HepG2 (cell line): Measurements from ENCODE around the gene IRF3. TPM values are rescaled to one million over a fixed set of nuclear protein-coding genes. Genes with fewer than 3 reads are reported as not detected.

Experiments used
- ATAC-seq: fragments of 200-7000 bp; cut with Tn5 transposase; 3 replicates; pipeline ENCODE4 v1.9.1; 2020; ENCODE audit warnings: mild to moderate bottlenecking, moderate library complexity
- BruUV-seq: library from RNA; stranded (reverse); fragments of 400-500 nt; replicated peaks from 2 replicates; lab custom pipeline; 2021; lab: Mats Ljungman, UMichigan
- CTCF ChIA-PET: fragments of 300-600 bp; formaldehyde crosslinking; extraction: SDS; loops from one replicate; lab custom pipeline; 2021; ENCODE audit warnings: low total read pairs, inconsistent platforms, low intra/inter-chr PET ratio; lab: Yijun Ruan, JAX
- POLR2A ChIA-PET: fragments of 350-600 bp; sonication (Branson Sonifier 250); formaldehyde crosslinking; loops from one replicate; lab custom pipeline; 2020; ENCODE audit warnings: antibody characterized with exemption, inconsistent platforms; lab: Yijun Ruan, JAX
- DNase-seq: peaks from one replicate; pipeline ENCODE4 v3.0.0-alpha.2; 2015; ENCODE audit warnings: low spot score
- FAIRE-seq: peaks from 3 replicates; lab custom pipeline; 2011; peaks lifted over from hg19 to GRCh38; lab: Jason Lieb, UNC
- H2AFZ ChIP-seq: one replicate; pipeline ENCODE4 v1.6.1; 2011; ENCODE audit warnings: low read length, inconsistent platforms
- H3K27ac ChIP-seq: fragments of 300-600 bp; 3 replicates; pipeline ENCODE4 v1.8.0; 2011; ENCODE audit warnings: mixed run types, mild to moderate bottlenecking, mixed read lengths, low read length, inconsistent platforms; ENCODE audit not compliant: insufficient read depth; ENCODE audit errors: extremely low read length
- H3K27me3 ChIP-seq, 2 experiments: fragments of 200-600 bp in 1 of 2; 2 replicates in 1 of 2; 3 replicates in 1 of 2; pipeline versions ENCODE4 v1.6.0 to v1.8.0; 2011; ENCODE audit warnings: low read length in 2 of 2, mild to moderate bottlenecking in 2 of 2, moderate library complexity in 2 of 2, inconsistent platforms in 1 of 2; ENCODE audit not compliant: insufficient read depth in 2 of 2, control insufficient read depth in 1 of 2
- H3K36me3 ChIP-seq, 2 experiments: fragments of 200-600 bp in 1 of 2; replicated peaks in 1 of 2; 2 replicates in 1 of 2; 3 replicates in 1 of 2; pipeline versions ENCODE4 v1.5.1 to v1.8.0; 2011; ENCODE audit warnings: low read length in 2 of 2, inconsistent platforms in 1 of 2; ENCODE audit not compliant: insufficient read depth in 2 of 2, control insufficient read depth in 1 of 2
- H3K4me1 ChIP-seq: 2 replicates; pipeline ENCODE4 v1.5.1; 2012; ENCODE audit warnings: low read length, inconsistent platforms; ENCODE audit not compliant: insufficient read depth
- H3K4me2 ChIP-seq: 2 replicates; pipeline ENCODE4 v1.6.0; 2011; ENCODE audit warnings: low read depth, low read length, inconsistent platforms
- H3K4me3 ChIP-seq, 3 experiments: fragments of 200-600 bp in 1 of 3; sonication (generic), shearing (Covaris generic) in 1 of 3; replicated peaks in 1 of 3; 2 replicates each; pipeline ENCODE4 v1.5.1; 2011 to 2016; ENCODE audit warnings: low read length in 3 of 3, inconsistent platforms in 2 of 3, low read depth in 2 of 3, mild to moderate bottlenecking in 2 of 3, control low read depth in 1 of 3, mixed read lengths in 1 of 3; ENCODE audit not compliant: insufficient read depth in 1 of 3
- H3K79me2 ChIP-seq: one replicate; pipeline ENCODE4 v1.6.1; 2011; ENCODE audit warnings: low read length, inconsistent platforms; ENCODE audit not compliant: insufficient read depth
- H3K9ac ChIP-seq: 2 replicates; pipeline ENCODE4 v1.6.0; 2011; ENCODE audit warnings: mild to moderate bottlenecking, low read depth, low read length, inconsistent platforms; ENCODE audit not compliant: insufficient read depth
- H3K9me3 ChIP-seq: 2 replicates; pipeline ENCODE4 v1.5.1; 2012; ENCODE audit warnings: mild to moderate bottlenecking, low read length
- H4K20me1 ChIP-seq: 2 replicates; pipeline ENCODE4 v1.6.0; 2011; ENCODE audit warnings: inconsistent platforms, mild to moderate bottlenecking, low read length, moderate library complexity; ENCODE audit not compliant: insufficient read depth
- AGO1 ChIP-seq: fragments of 200-400 bp; formaldehyde crosslinking; IDR thresholded peaks from 2 replicates; pipeline ENCODE4 v1.6.1; 2017; ENCODE audit warnings: mild to moderate bottlenecking, low read depth, low read length, moderate library complexity; ENCODE audit not compliant: poor library complexity, severe bottlenecking
- AGO2 ChIP-seq: fragments of 200-400 bp; formaldehyde crosslinking; optimal IDR thresholded peaks from 2 replicates; pipeline ENCODE3; 2017; ENCODE audit warnings: mild to moderate bottlenecking, low read depth, low read length, moderate library complexity
- CBFB ChIP-seq: sonication (generic); formaldehyde crosslinking; IDR thresholded peaks from 2 replicates; pipeline ENCODE4 v1.4.0; 2020; ENCODE audit warnings: missing genetic modification reagents
- GABPA ChIP-seq, 2 experiments: IDR thresholded peaks; 2 replicates each; pipeline ENCODE4 v1.6.1; 2011 to 2016; ENCODE audit warnings: low read depth in 2 of 2, low read length in 1 of 2, missing biosample characterization in 1 of 2, missing genetic modification characterization in 1 of 2
- GABPB1 ChIP-seq: IDR thresholded peaks from 2 replicates; pipeline ENCODE4 v1.6.1; 2016; ENCODE audit warnings: mild to moderate bottlenecking, missing genetic modification reagents, moderate library complexity, missing compliant biosample characterization
- GTF2F1 ChIP-seq: fragments of 150-350 bp; IDR thresholded peaks from 2 replicates; pipeline ENCODE4 v1.6.1; 2014; ENCODE audit warnings: low read length
- NR2C2 ChIP-seq: sonication (generic); formaldehyde crosslinking; IDR thresholded peaks from 2 replicates; pipeline ENCODE4 v1.4.0; 2020; ENCODE audit warnings: missing genetic modification reagents, mild to moderate bottlenecking, moderate library complexity, borderline replicate concordance
- NRL ChIP-seq: sonication (generic); formaldehyde crosslinking; IDR thresholded peaks from 2 replicates; pipeline ENCODE4 v1.5.0; 2020; ENCODE audit warnings: missing genetic modification reagents, mild to moderate bottlenecking, moderate library complexity, borderline replicate concordance
- SMAD3 ChIP-seq: sonication (generic); formaldehyde crosslinking; IDR thresholded peaks from 2 replicates; pipeline ENCODE4 v1.4.0; 2020; ENCODE audit warnings: missing genetic modification reagents
- ZNF883 ChIP-seq: sonication (generic); formaldehyde crosslinking; IDR thresholded peaks from 2 replicates; pipeline ENCODE4 v1.5.1; 2020; ENCODE audit warnings: mild to moderate bottlenecking, missing genetic modification reagents; ENCODE audit errors: not compliant biosample characterization
- WGBS: methylation state at CpG from one replicate; pipeline ENCODE4 v1.1.6; 2017; ENCODE audit warnings: low lambda C conversion rate; 5-methylcytosine and 5-hydroxymethylcytosine counted together
- in situ Hi-C: cut with HindIII; loops from 2 replicates; pipeline ENCODE4 v1.10.0; 2017; ENCODE audit warnings: low pct_unique_long_range_greater_than_20kb; ENCODE audit not compliant: extremely low pct_ligation_motif_present
- intact Hi-C: fragments of 100-400 bp; cut with micrococcal nuclease; formaldehyde crosslinking; loops from one replicate; pipeline ENCODE4 v1.10.0; 2022; ENCODE audit not compliant: unreplicated experiment
- polyA plus RNA-seq, 8 experiments: library from polyadenylated mRNA; depleted of rRNA in 3 of 8; stranded (reverse) in 7 of 8; unstranded in 1 of 8; fragments of >200 nt; fragmentation: Illumina TruSeq in 4 of 8; extraction: Trizol in 4 of 8; gene quantifications; 2 replicates each; pipeline versions ENCODE4 v1.2.1 to v1.2.3, GENCODE V29; 2011 to 2016; ENCODE audit warnings: low read depth in 4 of 8, missing spikeins in 1 of 8, mixed read lengths in 1 of 8; ENCODE audit not compliant: insufficient read depth in 1 of 8
- total RNA-seq, 5 experiments: library from RNA; depleted of rRNA; stranded (reverse); fragments of >200 nt; fragmentation: Illumina TruSeq; extraction: Trizol; gene quantifications; 2 replicates each; pipeline ENCODE4 v1.2.3, GENCODE V29; 2016; ENCODE audit warnings: low read depth in 1 of 5
- TF ChIP-seq, protein P1 (sequence below): sonication (generic); formaldehyde crosslinking; IDR thresholded peaks from 2 replicates; pipeline ENCODE4 v1.5.1; 2020; ENCODE audit warnings: mild to moderate bottlenecking, missing genetic modification reagents, borderline replicate concordance

The IRF3 gene
- total and polyA plus RNA-seq, 2 of the 13 experiments (the other 11 are each of a cell fraction or from before 2014, with no cell fraction given): 61.9 to 65.5 TPM

GRCh38 chr19:49692147-49692506 is 26.5 kb upstream of the IRF3 start (continued):
- TF ChIP-seq, protein P1, sequence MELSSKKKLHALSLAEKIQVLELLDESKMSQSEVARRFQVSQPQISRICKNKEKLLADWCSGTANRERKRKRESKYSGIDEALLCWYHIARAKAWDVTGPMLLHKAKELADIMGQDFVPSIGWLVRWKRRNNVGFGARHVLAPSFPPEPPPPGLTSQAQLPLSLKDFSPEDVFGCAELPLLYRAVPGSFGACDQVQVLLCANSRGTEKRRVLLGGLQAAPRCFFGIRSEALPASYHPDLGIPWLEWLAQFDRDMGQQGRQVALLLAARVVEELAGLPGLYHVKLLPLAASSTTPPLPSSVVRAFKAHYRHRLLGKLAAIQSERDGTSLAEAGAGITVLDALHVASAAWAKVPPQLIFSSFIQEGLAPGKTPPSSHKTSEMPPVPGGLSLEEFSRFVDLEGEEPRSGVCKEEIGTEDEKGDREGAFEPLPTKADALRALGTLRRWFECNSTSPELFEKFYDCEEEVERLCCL: no peak
- TF ChIP-seq ZNF883 (CRISPR knock-in tag) (no peak), CBFB (CRISPR knock-in tag) (no peak), GABPA (IDR thresholded peaks at IDR 0.05; ENCODE audit: low read depth, low read length) (peak; percentile 42), GABPA (CRISPR knock-in tag; IDR thresholded peaks at IDR 0.05; ENCODE audit: low read depth) (peak; percentile 49; the same call in 1 of the 2 replicates), NR2C2 (CRISPR knock-in tag) (peak; percentile 47; the same call in 1 of the 2 replicates), GABPB1 (CRISPR knock-in tag) (peak; percentile 37; the same call in 1 of the 2 replicates), NRL (no peak), GTF2F1 (no peak)

DNA sequence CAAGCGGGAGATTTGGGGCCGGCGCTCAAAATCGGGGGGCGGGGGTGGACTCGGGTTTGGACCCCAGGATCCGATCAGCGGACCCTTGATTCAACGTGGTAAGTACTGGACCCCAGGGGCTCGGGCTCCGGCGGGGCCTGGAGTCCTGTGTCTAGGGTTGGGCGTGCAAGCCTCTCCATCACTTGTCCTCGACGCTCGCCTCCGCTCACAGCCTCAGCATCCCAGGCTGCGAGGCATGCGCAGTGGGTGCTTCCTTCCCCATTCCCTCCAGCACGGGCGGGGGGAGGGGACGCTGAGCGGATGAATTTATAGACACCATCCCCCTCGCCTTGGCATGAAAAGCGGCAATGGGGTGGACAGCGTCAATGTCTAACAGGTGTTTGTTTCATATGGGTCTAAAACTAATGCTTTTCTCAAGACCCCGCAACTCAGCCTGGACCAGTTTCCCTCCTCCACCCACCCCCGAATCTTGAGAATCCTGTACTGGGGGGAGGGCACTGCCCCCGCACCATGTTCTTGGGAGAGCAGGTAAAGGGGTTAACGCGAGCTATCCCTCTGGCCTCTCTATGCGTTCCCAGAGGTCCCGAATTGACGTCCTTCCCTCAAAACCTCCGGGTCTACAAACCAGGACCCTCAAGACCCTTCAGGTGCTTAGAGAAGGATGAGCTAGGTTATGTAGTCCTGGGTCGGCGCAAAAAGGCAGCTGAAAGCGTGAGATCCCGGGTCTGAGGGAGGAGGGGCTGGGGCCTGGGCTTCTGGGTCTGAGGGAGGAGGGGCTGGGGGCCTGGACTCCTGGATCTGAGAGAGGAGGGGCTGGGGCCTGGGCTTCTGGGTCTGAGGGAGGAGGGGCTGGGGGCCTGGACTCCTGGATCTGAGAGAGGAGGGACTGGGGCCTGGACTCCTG is 25.8 kb upstream of the IRF3 start:
- in situ Hi-C loops (no loop called here), intact Hi-C loops (no loop called here)
- no peak overlapping the region for H3K27ac ChIP-seq
- ChIA-PET CTCF (no interaction called here), POLR2A (no interaction called here)
- no peak overlapping the region for H3K4me2 ChIP-seq
- no peaks in the 10 kb centered on the region for H3K4me1 ChIP-seq
- DNase-seq: no peak
- H3K36me3 ChIP-seq: peaks cover 4 to 14% of the 10 kb centered on the region in 2 experiments; a peak in 4 of 5 replicates
- H3K79me2 ChIP-seq: no peaks in the 10 kb centered on the region
- H3K9ac ChIP-seq: no peak overlapping the region
- H3K4me3 ChIP-seq: no peak overlapping the region
- H3K27me3 ChIP-seq: no peaks in the 10 kb centered on the region
- no peak overlapping the region for H2AFZ ChIP-seq
- BruUV-seq: no TSS peak
- TF ChIP-seq AGO2 (peak; percentile 79), AGO1 (peak; percentile 45), SMAD3 (no peak)
- TF ChIP-seq, all 625 proteins: peak for 2
- Histone ChIP-seq H3K9me3 (no peaks in the 10 kb centered on the region), H4K20me1 (no peaks in the 10 kb centered on the region)
- ATAC-seq: no peak; the same call in 2 of the 3 replicates
- WGBS: 80% methylated on average over 36 of the region's 39 CpGs
- FAIRE-seq: no peak
